K562 (cell line): ENCODE measurements around the gene SMAD3. TPM values are rescaled to one million over a fixed set of nuclear protein-coding genes. Genes with fewer than 3 reads are reported as not detected.

Experiments used
- ATAC-seq: fragments of 200-7000 bp; cut with Tn5 transposase; 3 replicates; pipeline ENCODE4 v1.9.1; 2020; ENCODE audit warnings: moderate library complexity
- BruUV-seq: library from RNA; stranded (reverse); fragments of 400-500 nt; replicated peaks from 2 replicates; lab custom pipeline; 2021; lab: Mats Ljungman, UMichigan
- CTCF ChIA-PET: fragments of 300-600 bp; formaldehyde crosslinking; extraction: SDS; loops from one replicate; lab custom pipeline; 2021; ENCODE audit warnings: low intra/inter-chr PET ratio; lab: Yijun Ruan, JAX
- POLR2A ChIA-PET: fragments of 300-600, 350-650 bp; sonication (Branson Sonifier 250); formaldehyde crosslinking; extraction: SDS; loops from one replicate; lab custom pipeline; 2021; ENCODE audit warnings: antibody characterized with exemption, inconsistent platforms; lab: Yijun Ruan, JAX
- DNase-seq, 4 experiments: peaks; one replicate each; pipeline versions ENCODE4 v3.0.0 to v3.0.0-alpha.2; 2011 to 2018; ENCODE audit warnings: low spot score in 3 of 4, mixed read lengths in 3 of 4; ENCODE audit errors: extremely low read depth in 1 of 4
- FAIRE-seq: peaks from 2 replicates; lab custom pipeline; 2011; peaks lifted over from hg19 to GRCh38; lab: Jason Lieb, UNC
- H2AFZ ChIP-seq: 2 replicates; pipeline ENCODE4 v1.6.0; 2011; ENCODE audit warnings: low read depth, low read length, control low read depth, inconsistent platforms
- H3K27ac ChIP-seq: fragments of 200-600 bp; 3 replicates; pipeline ENCODE4 v1.8.0; 2011; ENCODE audit warnings: low read depth, mild to moderate bottlenecking, control low read depth, inconsistent platforms, low read length, moderate library complexity, mixed read lengths; ENCODE audit errors: extremely low read depth
- H3K27me3 ChIP-seq, 2 experiments: fragments of 300-600 bp in 1 of 2; 2 replicates in 1 of 2; 3 replicates in 1 of 2; pipeline versions ENCODE4 v1.6.0 to v1.8.0; 2011; ENCODE audit warnings: inconsistent platforms in 2 of 2, low read length in 2 of 2, mild to moderate bottlenecking in 1 of 2, mixed read lengths in 1 of 2, moderate library complexity in 1 of 2; ENCODE audit not compliant: control insufficient read depth in 2 of 2, insufficient read depth in 2 of 2
- H3K36me3 ChIP-seq: fragments of 300-600 bp; 3 replicates; pipeline ENCODE4 v1.8.0; 2011; ENCODE audit warnings: mild to moderate bottlenecking, low read length, inconsistent platforms; ENCODE audit not compliant: control insufficient read depth, insufficient read depth
- H3K4me1 ChIP-seq, 2 experiments: fragments of 200-600 bp in 1 of 2; replicated peaks in 1 of 2; 2 replicates in 1 of 2; 3 replicates in 1 of 2; pipeline versions ENCODE4 v1.5.1 to v1.8.0; 2011; ENCODE audit warnings: inconsistent platforms in 2 of 2, low read length in 2 of 2, mild to moderate bottlenecking in 1 of 2, mixed read lengths in 1 of 2, moderate library complexity in 1 of 2; ENCODE audit not compliant: control insufficient read depth in 2 of 2, insufficient read depth in 2 of 2
- H3K4me2 ChIP-seq: 2 replicates; pipeline ENCODE4 v1.6.1; 2011; ENCODE audit warnings: low read length, control low read depth, inconsistent platforms, mixed read lengths; ENCODE audit not compliant: insufficient read depth
- H3K4me3 ChIP-seq: fragments of 200-600 bp; sonication (generic), shearing (Covaris generic); 2 replicates; pipeline ENCODE4 v1.5.1; 2016; ENCODE audit warnings: control low read depth, inconsistent platforms
- H3K79me2 ChIP-seq: fragments of 200-600 bp; 3 replicates; pipeline ENCODE4 v1.8.0; 2011; ENCODE audit warnings: low read length, inconsistent platforms; ENCODE audit not compliant: control insufficient read depth, insufficient read depth
- H3K9ac ChIP-seq, 2 experiments: 2 replicates each; pipeline versions ENCODE4 v1.6.0 to v1.6.1; 2011; ENCODE audit warnings: low read depth in 2 of 2, low read length in 2 of 2, control low read depth in 1 of 2, inconsistent platforms in 1 of 2, mild to moderate bottlenecking in 1 of 2, mixed read lengths in 1 of 2; ENCODE audit not compliant: insufficient read depth in 1 of 2
- H3K9me1 ChIP-seq: one replicate; pipeline ENCODE4 v1.6.0; 2011; ENCODE audit warnings: inconsistent platforms, mild to moderate bottlenecking, low read length, moderate library complexity; ENCODE audit not compliant: control insufficient read depth, insufficient read depth
- H3K9me3 ChIP-seq: replicated peaks from 2 replicates; pipeline ENCODE4 v1.5.1; 2011; ENCODE audit warnings: low read depth, low read length, inconsistent platforms; ENCODE audit not compliant: control insufficient read depth, insufficient read depth
- H4K20me1 ChIP-seq: replicated peaks from 2 replicates; pipeline ENCODE4 v1.6.1; 2011; ENCODE audit warnings: low read length, inconsistent platforms, mixed read lengths; ENCODE audit not compliant: control insufficient read depth, insufficient read depth
- EGR1 ChIP-seq: fragments of 450-650 bp; conservative IDR thresholded peaks from 2 replicates; pipeline ENCODE4 v1.6.1; 2017; ENCODE audit warnings: mild to moderate bottlenecking
- IRF2 ChIP-seq: sonication (generic); formaldehyde crosslinking; IDR thresholded peaks from 2 replicates; pipeline ENCODE4 v1.8.1; 2022; ENCODE audit warnings: mild to moderate bottlenecking, missing genetic modification reagents
- LCOR ChIP-seq: sonication (generic); formaldehyde crosslinking; IDR thresholded peaks from 2 replicates; pipeline ENCODE4 v1.8.0; 2022; ENCODE audit warnings: mild to moderate bottlenecking, missing genetic modification reagents
- NFYB ChIP-seq: IDR thresholded peaks from 2 replicates; pipeline ENCODE4 v1.6.1; 2011; ENCODE audit warnings: mild to moderate bottlenecking, moderate library complexity; ENCODE audit not compliant: insufficient read length; ENCODE audit errors: extremely low read depth
- WGBS: fragments of 100-300 bp; shearing (Covaris generic); methylation state at CpG from one replicate; pipeline ENCODE4 v1.1.6; 2016; ENCODE audit warnings: low coverage, mixed read lengths; ENCODE audit not compliant: insufficient coverage; ENCODE audit errors: missing lambda C conversion rate; 5-methylcytosine and 5-hydroxymethylcytosine counted together
- in situ Hi-C: fragments of 300-500 bp; cut with MboI; formaldehyde crosslinking; loops from 4 replicates; pipeline ENCODE4 v1.15.0; 2018; ENCODE audit warnings: inconsistent platforms, mixed read lengths
- intact Hi-C: fragments of 100-400 bp; cut with micrococcal nuclease; formaldehyde crosslinking; loops from 2 replicates; pipeline ENCODE4 v1.14.2; 2022
- polyA plus RNA-seq, 8 experiments: library from polyadenylated mRNA; depleted of rRNA in 4 of 8; stranded (reverse) in 5 of 8; unstranded in 3 of 8; fragments of >200 nt; fragmentation: Nextera tagmentation in 2 of 8; fragmentation: Illumina TruSeq in 1 of 8; extraction: Ambion mirVana in 2 of 8; extraction: Trizol in 1 of 8; gene quantifications; 2 replicates each; pipeline versions ENCODE4 v1.2.1 to v1.2.3, GENCODE V29; 2011 to 2014; ENCODE audit warnings: inconsistent platforms in 1 of 8, missing spikeins in 1 of 8
- total RNA-seq, 7 experiments: library from RNA; depleted of rRNA in 6 of 7; stranded (reverse); fragments of >200 nt in 6 of 7; fragmentation: Illumina TruSeq in 2 of 7; extraction: Trizol in 2 of 7; gene quantifications; 2 replicates each; pipeline versions ENCODE4 v1.2.1 to v1.2.3, GENCODE V29; 2011 to 2021; ENCODE audit warnings: low replicate concordance in 1 of 7

SMAD3 gene
- total and polyA plus RNA-seq, 9 of the 15 experiments (the other 6 are each of a cell fraction or from before 2014, with no cell fraction given), result 4.3 to 39.2 (median 11.1) TPM

GRCh38 chr15:67183443-67184169 is 118.2 kb downstream of the SMAD3 start:
- no peak overlapping the region for H3K27ac ChIP-seq
- in situ Hi-C loops, result no loop called here
- FAIRE-seq (no peak), DNase-seq (no peak), ATAC-seq (no peak)
- H3K27me3 ChIP-seq, result no peaks in the 10 kb centered on the region
- peaks cover 9% of the 10 kb centered on the region for H3K9me1 ChIP-seq
- peaks cover 13 to 14% of the 10 kb centered on the region in 2 experiments for H3K4me1 ChIP-seq
- H4K20me1 ChIP-seq, result peaks cover 10% of the 10 kb centered on the region; the same call in 1 of the 2 replicates
- no peaks in the 10 kb centered on the region for H3K9me3 ChIP-seq
- H3K36me3 ChIP-seq, result peaks cover 63% of the 10 kb centered on the region; the same call in 2 of the 3 replicates
- H2AFZ ChIP-seq, result no peak overlapping the region
- no peak overlapping the region for H3K4me2 ChIP-seq
- intact Hi-C loops, result no loop called here
- BruUV-seq, result no TSS peak
- no peak overlapping the region for H3K4me3 ChIP-seq
- TF ChIP-seq IRF2 (no peak), LCOR (CRISPR knock-in tag) (no peak), NFYB (no peak), EGR1 (no peak)
- no peak overlapping the region; a peak in 1 of 4 replicates for H3K9ac ChIP-seq
- 78% methylated on average over 6 of the region's 7 CpGs for WGBS
- POLR2A ChIA-PET, result interaction anchor here (0.6 to 0.7 kb wide), 2 partner anchors 58 to 385 kb away, joined by 3 read pairs; no protein-coding TSS in a partner anchor
- CTCF ChIA-PET, result no interaction called here
- H3K79me2 ChIP-seq, result no peaks in the 10 kb centered on the region
